Ishikawa (cell line): ENCODE data around the gene PARP16.

Experiments
- CEBPB ChIP-seq: IDR thresholded peaks from 2 replicates; pipeline ENCODE4 v1.6.1; 2012
- CREB1 ChIP-seq: IDR thresholded peaks from 2 replicates; pipeline ENCODE4 v1.6.1; 2012; ENCODE audit warnings: low read depth
- EGR1 ChIP-seq: IDR thresholded peaks from 2 replicates; pipeline ENCODE4 v1.6.1; 2012
- EP300 ChIP-seq: IDR thresholded peaks from 2 replicates; pipeline ENCODE4 v1.6.1; 2012; ENCODE audit warnings: borderline replicate concordance
- FOXM1 ChIP-seq: IDR thresholded peaks from 2 replicates; pipeline ENCODE4 v1.6.1; 2012; ENCODE audit warnings: low read depth, borderline replicate concordance
- MAX ChIP-seq: IDR thresholded peaks from 2 replicates; pipeline ENCODE4 v1.6.1; 2012
- NFIC ChIP-seq: IDR thresholded peaks from 2 replicates; pipeline ENCODE4 v1.6.1; 2012
- RAD21 ChIP-seq: IDR thresholded peaks from 2 replicates; pipeline ENCODE4 v1.6.1; 2012; ENCODE audit warnings: low read depth
- REST ChIP-seq: IDR thresholded peaks from 2 replicates; pipeline ENCODE4 v1.6.1; 2012; ENCODE audit warnings: low read depth, mild to moderate bottlenecking
- TAF1 ChIP-seq: IDR thresholded peaks from 2 replicates; pipeline ENCODE4 v1.6.1; 2012; ENCODE audit warnings: low read depth, mild to moderate bottlenecking
- TCF12 ChIP-seq: IDR thresholded peaks from 2 replicates; pipeline ENCODE4 v1.6.1; 2012; ENCODE audit warnings: low read depth
- TEAD4 ChIP-seq: IDR thresholded peaks from 2 replicates; pipeline ENCODE4 v1.6.1; 2012
- USF1 ChIP-seq: IDR thresholded peaks from 2 replicates; pipeline ENCODE4 v1.6.1; 2012
- YY1 ChIP-seq: IDR thresholded peaks from 2 replicates; pipeline ENCODE4 v1.6.1; 2012; ENCODE audit warnings: low read depth
- ZBTB7A ChIP-seq: IDR thresholded peaks from 2 replicates; pipeline ENCODE4 v1.6.1; 2012; ENCODE audit warnings: low read depth

The PARP16 gene

GRCh38 chr15:65214010-65214409, 72.7 kb downstream of the PARP16 start:
- TF ChIP-seq EGR1 (no peak), MAX (no peak), EP300 (no peak), USF1 (no peak), RAD21 (no peak), CREB1 (no peak), TAF1 (no peak), TCF12 (no peak), YY1 (no peak), ZBTB7A (no peak), NFIC (no peak), CEBPB (no peak), FOXM1 (no peak), TEAD4 (no peak), REST (no peak)

GRCh38 chr15:65213241-65213640, 73.4 kb downstream of the PARP16 start:
- no peak for TF ChIP-seq REST
- no peak for TF ChIP-seq ZBTB7A
- no peak for TF ChIP-seq RAD21
- TF ChIP-seq FOXM1: no peak
- no peak for TF ChIP-seq TEAD4
- no peak for TF ChIP-seq MAX
- TF ChIP-seq USF1: no peak
- no peak for TF ChIP-seq EP300

- TF ChIP-seq MAX (peak; percentile 37; the same call in 1 of the 2 replicates), REST (no peak)
Observed at GRCh38 chr15:65212097-65212496, 74.6 kb downstream of the PARP16 start.

GRCh38 chr15:65211482-65211982, 75.2 kb downstream of the PARP16 start:
- peak; percentile 23; the same call in 1 of the 2 replicates for TF ChIP-seq CEBPB
- peak; percentile 53; the same call in 1 of the 2 replicates for TF ChIP-seq ZBTB7A
- TF ChIP-seq NFIC: peak; percentile 83
- TF ChIP-seq TCF12: peak; percentile 64
- no peak for TF ChIP-seq RAD21
- TF ChIP-seq EGR1: no peak
- TF ChIP-seq MAX: peak; percentile 21; the same call in 1 of the 2 replicates
- TF ChIP-seq TAF1: no peak
- peak; percentile 56; the same call in 1 of the 2 replicates for TF ChIP-seq EP300
